Thyroid gland (tissue), 4 donors: ENCODE measurements around the gene CD320.

Source experiments
- POLR2A ChIP-seq, 2 donors: fragments of 450-650 bp; IDR thresholded peaks; one replicate each; pipeline ENCODE4 v1.6.1; 2017; ENCODE audit warnings: antibody characterized with exemption in 2 of 2, mild to moderate bottlenecking in 2 of 2, moderate library complexity in 1 of 2
- TF ChIP-seq, protein P1 (sequence below), 6 experiments: fragments of 200-600 bp in 3 of 6; fragments of 450-650 bp in 3 of 6; sonication (generic) in 3 of 6; IDR thresholded peaks; one replicate each; pipeline ENCODE4 v1.5.1; 2016 to 2019; ENCODE audit warnings: antibody characterized with exemption in 6 of 6, mild to moderate bottlenecking in 2 of 6, inconsistent platforms in 1 of 6, moderate library complexity in 1 of 6

DNA sequence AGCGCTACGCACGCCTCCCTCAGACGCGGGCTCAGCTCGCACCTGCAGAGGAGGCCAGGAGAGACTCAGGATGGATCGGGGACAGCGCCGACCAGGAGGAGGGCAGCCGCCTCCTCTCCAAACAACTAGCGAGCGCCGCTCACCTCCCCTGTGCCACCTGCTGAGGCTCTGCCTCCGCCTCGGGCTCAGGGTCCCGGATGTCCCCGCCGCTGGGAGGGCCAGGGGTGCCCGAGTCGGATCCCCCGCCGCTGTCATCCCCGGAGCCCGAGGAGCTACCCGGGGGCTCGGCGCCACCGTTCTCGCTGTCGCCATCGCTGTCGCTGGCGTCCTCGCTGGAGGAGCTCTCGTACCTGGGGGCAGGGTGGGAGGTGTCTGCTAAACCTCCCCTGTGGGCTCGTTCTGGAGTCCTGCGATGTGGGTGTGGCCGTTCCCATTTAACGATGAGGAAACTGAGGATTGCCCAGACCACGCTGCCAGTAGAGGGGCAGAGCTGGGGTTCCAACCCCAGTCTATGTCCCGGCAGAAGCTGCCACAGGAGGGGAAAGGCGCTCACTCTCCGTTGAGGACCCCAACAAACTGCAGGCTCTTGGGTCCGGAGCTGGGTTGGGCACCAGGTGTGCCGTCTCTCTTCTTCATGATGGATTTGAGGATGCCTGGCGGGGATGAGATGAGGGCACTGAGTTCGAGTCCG is 25.8 kb upstream of the CD320 start:
- TF ChIP-seq, protein P1, sequence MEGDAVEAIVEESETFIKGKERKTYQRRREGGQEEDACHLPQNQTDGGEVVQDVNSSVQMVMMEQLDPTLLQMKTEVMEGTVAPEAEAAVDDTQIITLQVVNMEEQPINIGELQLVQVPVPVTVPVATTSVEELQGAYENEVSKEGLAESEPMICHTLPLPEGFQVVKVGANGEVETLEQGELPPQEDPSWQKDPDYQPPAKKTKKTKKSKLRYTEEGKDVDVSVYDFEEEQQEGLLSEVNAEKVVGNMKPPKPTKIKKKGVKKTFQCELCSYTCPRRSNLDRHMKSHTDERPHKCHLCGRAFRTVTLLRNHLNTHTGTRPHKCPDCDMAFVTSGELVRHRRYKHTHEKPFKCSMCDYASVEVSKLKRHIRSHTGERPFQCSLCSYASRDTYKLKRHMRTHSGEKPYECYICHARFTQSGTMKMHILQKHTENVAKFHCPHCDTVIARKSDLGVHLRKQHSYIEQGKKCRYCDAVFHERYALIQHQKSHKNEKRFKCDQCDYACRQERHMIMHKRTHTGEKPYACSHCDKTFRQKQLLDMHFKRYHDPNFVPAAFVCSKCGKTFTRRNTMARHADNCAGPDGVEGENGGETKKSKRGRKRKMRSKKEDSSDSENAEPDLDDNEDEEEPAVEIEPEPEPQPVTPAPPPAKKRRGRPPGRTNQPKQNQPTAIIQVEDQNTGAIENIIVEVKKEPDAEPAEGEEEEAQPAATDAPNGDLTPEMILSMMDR (IDR thresholded peaks at IDR 0.05): no peak
- TF ChIP-seq POLR2A (IDR thresholded peaks at IDR 0.05): no peak
